ENCODE data around the gene SRPRB. TPM values are rescaled to one million over a fixed set of nuclear protein-coding genes. Genes with fewer than 3 reads are reported as not detected.

The SRPRB gene
- total and polyA plus RNA-seq, 2 donors from 2014 or later = 47.9 to 58.8 TPM

DNA sequence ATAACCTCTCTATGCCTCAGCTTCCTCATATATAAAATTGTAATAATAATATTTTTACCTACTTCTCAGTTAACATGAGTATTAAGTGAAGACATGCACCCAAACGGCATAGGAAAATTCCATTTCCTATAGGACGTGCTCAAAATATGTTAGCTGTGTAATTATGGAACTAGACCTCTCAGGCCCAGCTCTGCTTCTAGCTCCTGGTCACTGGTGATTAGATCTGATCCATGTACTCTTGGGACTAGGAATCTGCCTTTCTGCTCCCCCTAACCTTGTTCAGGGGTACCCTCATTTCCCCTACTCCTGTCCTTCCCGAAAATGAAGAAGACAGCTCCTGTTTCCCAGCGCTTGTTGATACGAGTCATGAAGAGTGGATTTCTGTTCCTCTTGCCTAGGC is 29.8 kb upstream of the SRPRB start:
- Histone ChIP-seq H3K4me3 (ENCODE audit: low read length in 3 of 3) (no peak overlapping the region), H3K36me3 (ENCODE audit: control insufficient read depth in 2 of 3, insufficient read depth in 3 of 3, low read length in 3 of 3) (no peaks in the 10 kb centered on the region), H3K4me1 (ENCODE audit: control insufficient read depth in 2 of 3, insufficient read depth in 2 of 3, low read depth in 1 of 3, low read length in 3 of 3) (no peaks in the 10 kb centered on the region), H3K9ac (ENCODE audit: low read length in 3 of 3) (no peak overlapping the region), H3K9me3 (ENCODE audit: control insufficient read depth in 2 of 3, insufficient read depth in 1 of 3, low read length in 3 of 3) (no peaks in the 10 kb centered on the region), H3K27me3 (ENCODE audit: control insufficient read depth, insufficient read depth, low read length) (no peaks in the 10 kb centered on the region), H3K27ac (ENCODE audit: low read depth in 2 of 2, low read length in 2 of 2) (no peak overlapping the region)
- TF ChIP-seq, protein P1, sequence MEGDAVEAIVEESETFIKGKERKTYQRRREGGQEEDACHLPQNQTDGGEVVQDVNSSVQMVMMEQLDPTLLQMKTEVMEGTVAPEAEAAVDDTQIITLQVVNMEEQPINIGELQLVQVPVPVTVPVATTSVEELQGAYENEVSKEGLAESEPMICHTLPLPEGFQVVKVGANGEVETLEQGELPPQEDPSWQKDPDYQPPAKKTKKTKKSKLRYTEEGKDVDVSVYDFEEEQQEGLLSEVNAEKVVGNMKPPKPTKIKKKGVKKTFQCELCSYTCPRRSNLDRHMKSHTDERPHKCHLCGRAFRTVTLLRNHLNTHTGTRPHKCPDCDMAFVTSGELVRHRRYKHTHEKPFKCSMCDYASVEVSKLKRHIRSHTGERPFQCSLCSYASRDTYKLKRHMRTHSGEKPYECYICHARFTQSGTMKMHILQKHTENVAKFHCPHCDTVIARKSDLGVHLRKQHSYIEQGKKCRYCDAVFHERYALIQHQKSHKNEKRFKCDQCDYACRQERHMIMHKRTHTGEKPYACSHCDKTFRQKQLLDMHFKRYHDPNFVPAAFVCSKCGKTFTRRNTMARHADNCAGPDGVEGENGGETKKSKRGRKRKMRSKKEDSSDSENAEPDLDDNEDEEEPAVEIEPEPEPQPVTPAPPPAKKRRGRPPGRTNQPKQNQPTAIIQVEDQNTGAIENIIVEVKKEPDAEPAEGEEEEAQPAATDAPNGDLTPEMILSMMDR (IDR thresholded peaks at IDR 0.05; ENCODE audit: borderline replicate concordance, extremely low read depth, insufficient read depth) = no peak
- FAIRE-seq (no peak), DNase-seq (no peak)
- intact Hi-C loops (cut with DNase I) = no loop called here

GRCh38 chr3:133776794-133777438 is 28.7 kb upstream of the SRPRB start:
- H3K9ac ChIP-seq (ENCODE audit: low read length in 3 of 3) = no peak overlapping the region
- H3K36me3 ChIP-seq (ENCODE audit: control insufficient read depth in 2 of 3, insufficient read depth in 3 of 3, low read length in 3 of 3) = no peaks in the 10 kb centered on the region
- no peaks in the 10 kb centered on the region for H3K27me3 ChIP-seq (ENCODE audit: control insufficient read depth, insufficient read depth, low read length)
- DNase-seq (no peak), FAIRE-seq (no peak)
- intact Hi-C loops (cut with DNase I) = no loop called here
- no peak overlapping the region for H3K27ac ChIP-seq (ENCODE audit: low read depth in 2 of 2, low read length in 2 of 2)
- H3K9me3 ChIP-seq (ENCODE audit: control insufficient read depth in 2 of 3, insufficient read depth in 1 of 3, low read length in 3 of 3) = no peaks in the 10 kb centered on the region
- H3K4me3 ChIP-seq (ENCODE audit: low read length in 3 of 3) = no peak overlapping the region
- H3K4me1 ChIP-seq (ENCODE audit: control insufficient read depth in 2 of 3, insufficient read depth in 2 of 3, low read depth in 1 of 3, low read length in 3 of 3) = no peaks in the 10 kb centered on the region
- TF ChIP-seq, protein P1 (IDR thresholded peaks at IDR 0.05; ENCODE audit: borderline replicate concordance, extremely low read depth, insufficient read depth) = no peak

GRCh38 chr3:133777807-133778568 is 27.6 kb upstream of the SRPRB start:
- Histone ChIP-seq H3K27ac (ENCODE audit: low read depth in 2 of 2, low read length in 2 of 2) (no peak overlapping the region), H3K4me1 (ENCODE audit: control insufficient read depth in 2 of 3, insufficient read depth in 2 of 3, low read depth in 1 of 3, low read length in 3 of 3) (no peaks in the 10 kb centered on the region), H3K4me3 (ENCODE audit: low read length in 3 of 3) (no peak overlapping the region), H3K9ac (ENCODE audit: low read length in 3 of 3) (no peak overlapping the region), H3K27me3 (ENCODE audit: control insufficient read depth, insufficient read depth, low read length) (no peaks in the 10 kb centered on the region), H3K36me3 (ENCODE audit: control insufficient read depth in 2 of 3, insufficient read depth in 3 of 3, low read length in 3 of 3) (no peaks in the 10 kb centered on the region), H3K9me3 (ENCODE audit: control insufficient read depth in 2 of 3, insufficient read depth in 1 of 3, low read length in 3 of 3) (no peaks in the 10 kb centered on the region)
- TF ChIP-seq, protein P1 (IDR thresholded peaks at IDR 0.05; ENCODE audit: borderline replicate concordance, extremely low read depth, insufficient read depth) = no peak
- FAIRE-seq = no peak
- intact Hi-C loops (cut with DNase I) = no loop called here
- no peak for DNase-seq

Data from kidney (tissue), 14 donors.